Endometrial microvascular endothelial cells (primary cell): ENCODE measurements around the gene XCL2. TPM values are rescaled to one million over a fixed set of nuclear protein-coding genes. Genes with fewer than 3 reads are reported as not detected.
"Not testable (repeated sequence)": the region's sequence is repeated elsewhere in the genome, so short reads cannot be mapped to it uniquely, and the experiment has no call there.

ENCODE experiments used
- in situ Hi-C: cut with HindIII; loops from 2 replicates; pipeline ENCODE4 v1.10.0; 2017; ENCODE audit warnings: low sequenced_read_pairs, low pct_unique_long_range_greater_than_20kb; ENCODE audit errors: inconsistent ontology term
- total RNA-seq: library from RNA; depleted of rRNA; stranded (reverse); fragments of >200 nt; gene quantifications from one replicate; pipeline ENCODE4 v1.2.3, GENCODE V29; 2015; ENCODE audit errors: inconsistent ontology term

XCL2 gene
- not detected for total RNA-seq

- in situ Hi-C loops = not testable (repeated sequence)
These were observed at the start of gene XCL2 for GRCh38 chr1:168543840-168544498. Gene XCL2, minus strand, starts transcription at chr1:168543997. Its CDS starts 33 bp downstream, at chr1:168543964.

- in situ Hi-C loops = no loop called here
These were observed 47.9 kb upstream of the XCL2 start for GRCh38 chr1:168591641-168592250.

- in situ Hi-C loops = no loop called here
These were observed 47.3 kb upstream of the XCL2 start for GRCh38 chr1:168591066-168591465.

GRCh38 chr1:168589167-168589566 lies 45.4 kb upstream of the XCL2 start:
- in situ Hi-C loops = no loop called here

GRCh38 chr1:168585937-168586336 lies 42.1 kb upstream of the XCL2 start:
- in situ Hi-C loops = no loop called here

- in situ Hi-C loops = no loop called here
These were observed 41.4 kb upstream of the XCL2 start for GRCh38 chr1:168585191-168585590.

- in situ Hi-C loops = no loop called here
These were observed 39.8 kb upstream of the XCL2 start for GRCh38 chr1:168583571-168583970.

- in situ Hi-C loops = no loop called here
These were observed 39.0 kb upstream of the XCL2 start for GRCh38 chr1:168582688-168583336.

- in situ Hi-C loops = no loop called here
These were observed 38.2 kb upstream of the XCL2 start for GRCh38 chr1:168581817-168582572.

- in situ Hi-C loops = not testable (repeated sequence)
These were observed 37.2 kb upstream of the XCL2 start for GRCh38 chr1:168580991-168581390.

GRCh38 chr1:168580290-168580689 lies 36.5 kb upstream of the XCL2 start:
- in situ Hi-C loops = not testable (repeated sequence)

GRCh38 chr1:168578531-168579185 lies 34.9 kb upstream of the XCL2 start:
- in situ Hi-C loops = not testable (repeated sequence)

GRCh38 chr1:168576245-168576688 lies 32.5 kb upstream of the XCL2 start, which contains the start of gene XCL1:
Gene XCL1, plus strand, starts transcription at chr1:168576605. Its CDS starts 33 bp downstream, at chr1:168576638.
- in situ Hi-C loops = not testable (repeated sequence)

GRCh38 chr1:168574234-168574633 lies 30.4 kb upstream of the XCL2 start:
- in situ Hi-C loops = not testable (repeated sequence)

- in situ Hi-C loops = no loop called here
These were observed 28.8 kb upstream of the XCL2 start for GRCh38 chr1:168572633-168573032.

GRCh38 chr1:168570652-168571051 lies 26.9 kb upstream of the XCL2 start:
- in situ Hi-C loops = no loop called here

GRCh38 chr1:168568346-168568745 lies 24.5 kb upstream of the XCL2 start:
- in situ Hi-C loops = no loop called here

GRCh38 chr1:168567568-168567967 lies 23.8 kb upstream of the XCL2 start:
- in situ Hi-C loops = no loop called here

- in situ Hi-C loops = no loop called here
These were observed 23.2 kb upstream of the XCL2 start for GRCh38 chr1:168567007-168567406.
